Ovary (tissue), 3 donors: ENCODE results near the gene ZNF45.

Source experiments
- POLR2A ChIP-seq: fragments of 450-650 bp; IDR thresholded peaks from one replicate; pipeline ENCODE4 v1.6.1; 2017; ENCODE audit warnings: antibody characterized with exemption, mild to moderate bottlenecking, moderate library complexity
- TF ChIP-seq, protein P1 (sequence below), 3 donors: fragments of 450-650 bp in 2 of 3; fragments of 200-600 bp in 1 of 3; IDR thresholded peaks; one replicate each; pipeline versions ENCODE4 v1.5.1 to v1.8.0; 2016 to 2022; ENCODE audit warnings: antibody characterized with exemption in 3 of 3, mild to moderate bottlenecking in 1 of 3
- donor health status: DM: no; HTN: no; CAD: no.

DNA sequence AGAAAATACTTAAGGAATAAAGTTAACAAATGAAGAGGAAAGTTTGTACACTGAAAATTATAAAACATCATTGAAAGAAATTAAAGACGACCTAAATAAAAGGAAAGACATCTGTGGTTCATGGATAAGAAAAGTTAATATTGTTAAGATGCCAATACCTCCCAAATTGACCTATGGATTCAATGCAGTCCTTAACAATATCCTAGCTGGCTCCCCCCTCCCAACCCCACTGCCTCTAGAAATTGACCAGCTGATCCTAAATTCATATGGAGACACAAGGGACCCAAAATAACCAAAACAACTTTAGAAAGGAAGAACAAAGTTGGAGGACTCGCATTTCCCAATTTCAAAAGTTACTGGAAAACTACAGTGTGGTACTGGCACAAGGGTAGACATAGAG, 28.3 kb downstream of the ZNF45 start:
- TF ChIP-seq, protein P1, sequence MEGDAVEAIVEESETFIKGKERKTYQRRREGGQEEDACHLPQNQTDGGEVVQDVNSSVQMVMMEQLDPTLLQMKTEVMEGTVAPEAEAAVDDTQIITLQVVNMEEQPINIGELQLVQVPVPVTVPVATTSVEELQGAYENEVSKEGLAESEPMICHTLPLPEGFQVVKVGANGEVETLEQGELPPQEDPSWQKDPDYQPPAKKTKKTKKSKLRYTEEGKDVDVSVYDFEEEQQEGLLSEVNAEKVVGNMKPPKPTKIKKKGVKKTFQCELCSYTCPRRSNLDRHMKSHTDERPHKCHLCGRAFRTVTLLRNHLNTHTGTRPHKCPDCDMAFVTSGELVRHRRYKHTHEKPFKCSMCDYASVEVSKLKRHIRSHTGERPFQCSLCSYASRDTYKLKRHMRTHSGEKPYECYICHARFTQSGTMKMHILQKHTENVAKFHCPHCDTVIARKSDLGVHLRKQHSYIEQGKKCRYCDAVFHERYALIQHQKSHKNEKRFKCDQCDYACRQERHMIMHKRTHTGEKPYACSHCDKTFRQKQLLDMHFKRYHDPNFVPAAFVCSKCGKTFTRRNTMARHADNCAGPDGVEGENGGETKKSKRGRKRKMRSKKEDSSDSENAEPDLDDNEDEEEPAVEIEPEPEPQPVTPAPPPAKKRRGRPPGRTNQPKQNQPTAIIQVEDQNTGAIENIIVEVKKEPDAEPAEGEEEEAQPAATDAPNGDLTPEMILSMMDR (IDR thresholded peaks at IDR 0.05), result no peak
- no peak for TF ChIP-seq POLR2A
